ENCODE results near the gene CCDC8. TPM values are rescaled to one million over a fixed set of nuclear protein-coding genes. Genes with fewer than 3 reads are reported as not detected.

The CCDC8 gene
- total and polyA plus RNA-seq, 2 donors (not counting 3 experiments of a cell fraction or from before 2014, with no cell fraction given): 0.18 to 0.75 TPM

DNA sequence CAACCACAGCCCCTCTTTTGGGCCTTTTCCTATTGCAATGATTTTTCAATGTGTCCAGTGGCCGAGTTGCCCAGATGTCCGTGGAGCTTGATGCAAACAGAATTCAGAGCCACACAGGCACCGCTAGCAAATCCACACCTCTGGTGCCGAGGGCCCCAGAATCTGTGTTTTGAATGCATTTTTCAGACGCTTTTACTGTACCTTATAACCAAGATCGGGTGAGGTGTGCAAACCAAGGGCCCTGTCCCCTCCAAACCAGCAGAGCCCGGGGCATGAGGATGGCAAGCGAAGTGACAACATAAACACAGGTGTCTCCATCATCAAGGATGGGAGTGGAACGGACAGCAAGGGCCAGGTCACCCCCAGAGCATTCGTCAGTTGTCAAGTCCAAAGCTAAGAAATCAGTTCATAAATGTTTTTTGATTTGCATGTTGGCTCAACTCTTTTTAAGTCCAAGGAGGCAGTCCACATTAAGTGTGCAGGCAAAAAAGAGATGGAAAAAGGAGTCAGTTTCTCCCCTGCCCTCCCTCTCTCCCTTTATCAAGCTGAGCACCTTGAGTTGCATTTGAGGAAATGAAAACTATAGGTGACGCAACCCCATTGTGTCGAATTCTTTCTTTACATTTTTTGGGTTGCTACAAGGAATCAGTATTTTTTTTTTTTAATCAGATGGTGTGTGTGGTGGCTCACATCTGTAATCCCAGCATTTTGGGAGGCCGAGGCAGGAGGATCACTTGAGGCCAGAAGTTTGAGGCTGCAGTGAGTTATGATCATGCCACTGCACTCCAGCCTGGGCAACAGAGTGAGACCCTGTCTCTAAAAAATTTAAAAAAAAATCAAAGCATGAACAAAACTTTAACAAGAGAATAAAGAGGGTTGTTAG, 2.9 kb downstream of the CCDC8 start:
- intact Hi-C loops (cut with micrococcal nuclease) (no loop called here), dilution Hi-C loops (cut with MboI; ENCODE audit: extremely low pct_ligation_motif_present, low sequenced_read_pairs) (no loop called here)
- ChIA-PET CTCF (interaction anchor here (0.9 kb wide), 1 partner anchor 11 kb away, joined by 3 read pairs; no protein-coding TSS in a partner anchor), POLR2A (no interaction called here)
- Histone ChIP-seq H3K27me3 (ENCODE audit: control insufficient read depth in 2 of 2, insufficient read depth in 2 of 2, low read length in 2 of 2) (peaks cover 33 to 52% of the 10 kb centered on the region in 2 experiments), H3K36me3 (ENCODE audit: control insufficient read depth in 2 of 2, extremely low read depth in 1 of 2, insufficient read depth in 2 of 2, low read length in 2 of 2) (no peaks in the 10 kb centered on the region), H3K9me1 (replicated peaks; ENCODE audit: control insufficient read depth, extremely low read depth, insufficient read depth, low read length) (no peaks in the 10 kb centered on the region), H3K4me1 (ENCODE audit: control insufficient read depth, extremely low read depth, insufficient read depth, low read length) (no peaks in the 10 kb centered on the region), H3K4me3 (replicated peaks in 1 of 3; ENCODE audit: insufficient read depth in 1 of 3, low read depth in 1 of 3, low read length in 3 of 3) (no peak overlapping the region), H3K27ac (ENCODE audit: insufficient read depth, low read depth, low read length) (no peak overlapping the region), H3K4me2 (ENCODE audit: insufficient read depth, low read length) (no peak overlapping the region), H2AFZ (ENCODE audit: low read depth, low read length) (no peak overlapping the region), H3K9ac (replicated peaks; ENCODE audit: extremely low read depth, insufficient read depth, low read length) (no peak overlapping the region), H3K9me3 (replicated peaks; ENCODE audit: control insufficient read depth, insufficient read depth, low read length) (no peaks in the 10 kb centered on the region), H3K79me2 (ENCODE audit: control insufficient read depth, insufficient read depth, low read length) (no peaks in the 10 kb centered on the region), H4K20me1 (replicated peaks; ENCODE audit: control insufficient read depth, extremely low read depth, insufficient read depth, low read length) (no peaks in the 10 kb centered on the region)
- no TSS peak for BruUV-seq (replicated peaks)
- TF ChIP-seq POLR2AphosphoS5 (IDR thresholded peaks at IDR 0.05; ENCODE audit: insufficient read depth, low read depth, low read length) (no peak), GATA2 (IDR thresholded peaks at IDR 0.05; ENCODE audit: insufficient read depth, insufficient read length, low read depth, low read length) (no peak), FOS (IDR thresholded peaks at IDR 0.05; ENCODE audit: borderline replicate concordance, insufficient read depth, low read length) (no peak), POLR2A (IDR thresholded peaks at IDR 0.05; ENCODE audit: low read depth, low read length) (no peak), MYC (IDR thresholded peaks at IDR 0.05; ENCODE audit: low read depth, low read length) (no peak), JUN (IDR thresholded peaks at IDR 0.05; ENCODE audit: borderline replicate concordance, insufficient read depth, insufficient read length, low read depth) (no peak), EZH2 (IDR thresholded peaks at IDR 0.05; ENCODE audit: borderline replicate concordance, low read depth, low read length, severe bottlenecking) (no peak)
- TF ChIP-seq, protein P1, sequence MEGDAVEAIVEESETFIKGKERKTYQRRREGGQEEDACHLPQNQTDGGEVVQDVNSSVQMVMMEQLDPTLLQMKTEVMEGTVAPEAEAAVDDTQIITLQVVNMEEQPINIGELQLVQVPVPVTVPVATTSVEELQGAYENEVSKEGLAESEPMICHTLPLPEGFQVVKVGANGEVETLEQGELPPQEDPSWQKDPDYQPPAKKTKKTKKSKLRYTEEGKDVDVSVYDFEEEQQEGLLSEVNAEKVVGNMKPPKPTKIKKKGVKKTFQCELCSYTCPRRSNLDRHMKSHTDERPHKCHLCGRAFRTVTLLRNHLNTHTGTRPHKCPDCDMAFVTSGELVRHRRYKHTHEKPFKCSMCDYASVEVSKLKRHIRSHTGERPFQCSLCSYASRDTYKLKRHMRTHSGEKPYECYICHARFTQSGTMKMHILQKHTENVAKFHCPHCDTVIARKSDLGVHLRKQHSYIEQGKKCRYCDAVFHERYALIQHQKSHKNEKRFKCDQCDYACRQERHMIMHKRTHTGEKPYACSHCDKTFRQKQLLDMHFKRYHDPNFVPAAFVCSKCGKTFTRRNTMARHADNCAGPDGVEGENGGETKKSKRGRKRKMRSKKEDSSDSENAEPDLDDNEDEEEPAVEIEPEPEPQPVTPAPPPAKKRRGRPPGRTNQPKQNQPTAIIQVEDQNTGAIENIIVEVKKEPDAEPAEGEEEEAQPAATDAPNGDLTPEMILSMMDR (IDR thresholded peaks at IDR 0.05; ENCODE audit: extremely low read depth in 1 of 2, insufficient read depth in 1 of 2, low read depth in 1 of 2, low read length in 2 of 2): no peak
- TF ChIP-seq, protein P2, sequence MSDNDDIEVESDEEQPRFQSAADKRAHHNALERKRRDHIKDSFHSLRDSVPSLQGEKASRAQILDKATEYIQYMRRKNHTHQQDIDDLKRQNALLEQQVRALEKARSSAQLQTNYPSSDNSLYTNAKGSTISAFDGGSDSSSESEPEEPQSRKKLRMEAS (IDR thresholded peaks at IDR 0.05; ENCODE audit: insufficient read depth, insufficient read length): no peak
- DNase-seq (ENCODE audit: low read depth, low spot score) (no peak), FAIRE-seq (no peak)
